D721Med (cell line): Measurements from ENCODE around the gene MS4A5.

Experiments
- DNase-seq: peaks from one replicate; pipeline ENCODE4 v3.0.0; 2011; ENCODE audit warnings: low spot score; ENCODE audit not compliant: insufficient read length
- FAIRE-seq: peaks from 2 replicates; lab custom pipeline; 2011; peaks lifted over from hg19 to GRCh38; lab: Jason Lieb, UNC
- TF ChIP-seq, protein P1 (sequence below): IDR thresholded peaks from 2 replicates; pipeline ENCODE4 v1.5.1; 2012; ENCODE audit warnings: mild to moderate bottlenecking, control low read depth; ENCODE audit not compliant: insufficient read depth; ENCODE audit errors: missing control alignments

Gene MS4A5

GRCh38 chr11:60477035-60477445 lies 47.7 kb downstream of the MS4A5 start:
- DNase-seq: no peak
- TF ChIP-seq, protein P1, sequence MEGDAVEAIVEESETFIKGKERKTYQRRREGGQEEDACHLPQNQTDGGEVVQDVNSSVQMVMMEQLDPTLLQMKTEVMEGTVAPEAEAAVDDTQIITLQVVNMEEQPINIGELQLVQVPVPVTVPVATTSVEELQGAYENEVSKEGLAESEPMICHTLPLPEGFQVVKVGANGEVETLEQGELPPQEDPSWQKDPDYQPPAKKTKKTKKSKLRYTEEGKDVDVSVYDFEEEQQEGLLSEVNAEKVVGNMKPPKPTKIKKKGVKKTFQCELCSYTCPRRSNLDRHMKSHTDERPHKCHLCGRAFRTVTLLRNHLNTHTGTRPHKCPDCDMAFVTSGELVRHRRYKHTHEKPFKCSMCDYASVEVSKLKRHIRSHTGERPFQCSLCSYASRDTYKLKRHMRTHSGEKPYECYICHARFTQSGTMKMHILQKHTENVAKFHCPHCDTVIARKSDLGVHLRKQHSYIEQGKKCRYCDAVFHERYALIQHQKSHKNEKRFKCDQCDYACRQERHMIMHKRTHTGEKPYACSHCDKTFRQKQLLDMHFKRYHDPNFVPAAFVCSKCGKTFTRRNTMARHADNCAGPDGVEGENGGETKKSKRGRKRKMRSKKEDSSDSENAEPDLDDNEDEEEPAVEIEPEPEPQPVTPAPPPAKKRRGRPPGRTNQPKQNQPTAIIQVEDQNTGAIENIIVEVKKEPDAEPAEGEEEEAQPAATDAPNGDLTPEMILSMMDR: no peak
- FAIRE-seq: no peak

- FAIRE-seq (no peak), DNase-seq (no peak)
- TF ChIP-seq, protein P1: no peak
Observed at GRCh38 chr11:60482361-60482760, 53.0 kb downstream of the MS4A5 start.

DNA sequence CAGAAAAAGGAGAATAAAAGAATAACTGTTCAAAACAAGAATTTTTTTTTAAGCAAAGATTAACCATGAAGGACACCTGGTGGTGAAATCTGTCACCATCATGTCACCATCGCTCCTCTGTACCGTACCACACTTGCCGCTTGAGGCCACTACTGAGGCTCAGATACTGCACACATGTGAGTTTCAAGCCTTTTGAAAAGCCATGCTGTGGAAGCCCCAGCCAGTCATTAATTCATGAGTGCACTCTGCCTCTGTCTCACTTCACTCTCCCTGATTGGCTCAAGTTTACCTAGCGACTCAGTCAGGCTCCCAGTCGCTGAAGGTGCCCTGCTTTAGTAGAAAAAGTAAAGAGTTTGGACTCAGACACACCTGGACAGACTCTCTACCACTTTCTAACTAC lies 56.6 kb downstream of the MS4A5 start:
- TF ChIP-seq, protein P1: peak; percentile 25
- DNase-seq (no peak), FAIRE-seq (no peak)

GRCh38 chr11:60492488-60493009 lies 63.2 kb downstream of the MS4A5 start, which contains the start of gene MS4A12:
Gene MS4A12, plus strand, starts transcription at chr11:60492778. Its CDS starts 4,541 bp downstream, at chr11:60497319.
- DNase-seq: no peak
- TF ChIP-seq, protein P1: no peak
- no peak for FAIRE-seq

- no peak for DNase-seq
- no peak for FAIRE-seq
- TF ChIP-seq, protein P1: no peak
Observed at GRCh38 chr11:60493454-60493853, 64.1 kb downstream of the MS4A5 start.
